ENCODE results near the gene EDIL3. TPM values are rescaled to one million over a fixed set of nuclear protein-coding genes. Genes with fewer than 3 reads are reported as not detected.

Gene EDIL3
- total RNA-seq, 4 donors from 2014 or later: 12.2 to 26.9 (median 16.1) TPM

DNA sequence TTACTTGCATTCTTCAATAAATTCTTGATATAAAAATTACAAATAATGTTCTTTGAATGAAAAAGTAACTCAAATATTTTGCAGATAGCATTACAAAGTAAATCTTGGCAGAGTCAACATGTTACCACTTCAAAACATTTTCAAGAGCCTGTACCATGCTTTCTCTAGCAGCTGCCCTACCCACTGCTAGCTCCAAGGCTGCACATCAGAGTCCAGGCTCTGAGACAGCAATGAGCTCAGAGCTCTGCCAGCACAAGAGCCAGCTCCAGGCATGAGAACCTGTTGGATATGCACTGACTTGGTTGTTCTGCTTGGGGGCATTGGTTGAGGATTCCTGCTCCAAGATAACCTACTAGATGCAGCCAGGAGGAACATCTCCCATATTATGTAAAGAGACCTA, 452.7 kb downstream of the EDIL3 start:
- Histone ChIP-seq H3K36me3 (no peaks in the 10 kb centered on the region), H3K27ac (no peak overlapping the region), H3K27me3 (no peaks in the 10 kb centered on the region), H3K9me3 (no peaks in the 10 kb centered on the region), H3K4me1 (no peaks in the 10 kb centered on the region), H3K4me3 (no peak overlapping the region)
- no peak for ATAC-seq
- TF ChIP-seq, protein P1, sequence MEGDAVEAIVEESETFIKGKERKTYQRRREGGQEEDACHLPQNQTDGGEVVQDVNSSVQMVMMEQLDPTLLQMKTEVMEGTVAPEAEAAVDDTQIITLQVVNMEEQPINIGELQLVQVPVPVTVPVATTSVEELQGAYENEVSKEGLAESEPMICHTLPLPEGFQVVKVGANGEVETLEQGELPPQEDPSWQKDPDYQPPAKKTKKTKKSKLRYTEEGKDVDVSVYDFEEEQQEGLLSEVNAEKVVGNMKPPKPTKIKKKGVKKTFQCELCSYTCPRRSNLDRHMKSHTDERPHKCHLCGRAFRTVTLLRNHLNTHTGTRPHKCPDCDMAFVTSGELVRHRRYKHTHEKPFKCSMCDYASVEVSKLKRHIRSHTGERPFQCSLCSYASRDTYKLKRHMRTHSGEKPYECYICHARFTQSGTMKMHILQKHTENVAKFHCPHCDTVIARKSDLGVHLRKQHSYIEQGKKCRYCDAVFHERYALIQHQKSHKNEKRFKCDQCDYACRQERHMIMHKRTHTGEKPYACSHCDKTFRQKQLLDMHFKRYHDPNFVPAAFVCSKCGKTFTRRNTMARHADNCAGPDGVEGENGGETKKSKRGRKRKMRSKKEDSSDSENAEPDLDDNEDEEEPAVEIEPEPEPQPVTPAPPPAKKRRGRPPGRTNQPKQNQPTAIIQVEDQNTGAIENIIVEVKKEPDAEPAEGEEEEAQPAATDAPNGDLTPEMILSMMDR (IDR thresholded peaks at IDR 0.05): no peak
- TF ChIP-seq POLR2AphosphoS5 (IDR thresholded peaks at IDR 0.05): no peak

DNA sequence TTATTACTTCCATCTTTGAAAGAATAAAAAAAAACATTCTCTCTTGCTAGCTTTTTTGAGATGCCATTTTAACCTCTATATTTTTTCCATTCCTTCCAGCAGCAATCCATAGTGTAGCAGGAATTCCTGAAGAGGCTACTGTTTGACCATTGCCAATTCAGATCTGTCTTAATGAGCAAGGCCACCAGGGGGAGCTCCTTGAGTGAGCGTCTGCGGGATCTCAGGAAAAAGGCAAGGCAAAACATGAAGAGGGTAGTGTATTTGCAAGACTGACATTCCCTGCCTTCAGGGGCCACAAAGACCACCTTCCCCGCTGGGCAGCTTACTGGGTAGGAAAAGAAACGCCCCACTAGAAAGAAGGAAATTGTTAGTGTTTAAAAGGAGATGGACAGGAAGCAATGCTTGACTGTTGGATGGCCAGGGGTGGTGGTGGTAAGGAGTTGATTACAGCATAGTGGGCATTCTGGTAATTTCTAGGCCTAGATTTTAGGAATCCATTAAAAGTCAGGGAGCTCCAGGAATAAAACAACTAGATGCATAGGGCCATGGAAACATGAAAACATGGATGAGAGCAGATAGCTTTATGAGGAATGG, 457.4 kb downstream of the EDIL3 start:
- no peaks in the 10 kb centered on the region for H3K4me1 ChIP-seq
- no peak overlapping the region for H3K27ac ChIP-seq
- no peaks in the 10 kb centered on the region for H3K36me3 ChIP-seq
- no peaks in the 10 kb centered on the region for H3K27me3 ChIP-seq
- TF ChIP-seq POLR2A (IDR thresholded peaks at IDR 0.05): no peak
- TF ChIP-seq, protein P1 (IDR thresholded peaks at IDR 0.05): peak; percentile 43 to 66 (median 54)
- no peak overlapping the region for H3K4me3 ChIP-seq
- peaks cover 0 to 10% (median 0%) of the 10 kb centered on the region in 3 donors for H3K9me3 ChIP-seq
- ATAC-seq: no peak
- 17 to 54% methylated on average over 2 to 4 of the region's 4 CpGs for WGBS, 2 donors (ENCODE audit: low coverage in 1 of 2)

DNA sequence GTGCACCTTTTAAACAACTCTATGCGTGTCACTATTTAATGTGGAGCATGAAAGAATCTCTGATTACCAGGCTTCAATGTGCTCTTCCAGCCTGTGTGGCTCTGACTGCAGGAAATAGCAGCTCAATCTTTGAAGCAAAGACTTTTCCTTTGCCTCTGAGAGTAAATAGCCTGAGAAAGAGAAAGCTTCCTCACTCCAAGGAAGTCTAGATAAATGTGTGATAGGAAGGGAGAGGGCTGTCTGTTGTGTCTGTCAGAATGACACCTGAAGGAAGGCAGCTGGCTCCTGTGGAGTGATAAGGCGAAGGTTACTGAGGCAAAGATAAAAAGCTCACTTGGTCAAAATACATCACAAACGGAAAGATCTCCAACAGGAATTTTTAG, 458.7 kb downstream of the EDIL3 start:
- no peak for ATAC-seq
- no peaks in the 10 kb centered on the region for H3K4me1 ChIP-seq
- WGBS, 2 donors (ENCODE audit: low coverage in 1 of 2): 52 to 69% methylated on average over 3 of the region's 3 CpGs
- no peak overlapping the region for H3K27ac ChIP-seq
- no peak overlapping the region for H3K4me3 ChIP-seq
- TF ChIP-seq, protein P1 (IDR thresholded peaks at IDR 0.05): no peak
- TF ChIP-seq POLR2AphosphoS5 (IDR thresholded peaks at IDR 0.05): no peak
- TF ChIP-seq POLR2A (IDR thresholded peaks at IDR 0.05): no peak
- no peak for TF ChIP-seq EP300 (IDR thresholded peaks at IDR 0.05)
- H3K9me3 ChIP-seq: peaks cover 0 to 10% (median 0%) of the 10 kb centered on the region in 3 donors
- H3K27me3 ChIP-seq: no peaks in the 10 kb centered on the region
- no peaks in the 10 kb centered on the region for H3K36me3 ChIP-seq

DNA sequence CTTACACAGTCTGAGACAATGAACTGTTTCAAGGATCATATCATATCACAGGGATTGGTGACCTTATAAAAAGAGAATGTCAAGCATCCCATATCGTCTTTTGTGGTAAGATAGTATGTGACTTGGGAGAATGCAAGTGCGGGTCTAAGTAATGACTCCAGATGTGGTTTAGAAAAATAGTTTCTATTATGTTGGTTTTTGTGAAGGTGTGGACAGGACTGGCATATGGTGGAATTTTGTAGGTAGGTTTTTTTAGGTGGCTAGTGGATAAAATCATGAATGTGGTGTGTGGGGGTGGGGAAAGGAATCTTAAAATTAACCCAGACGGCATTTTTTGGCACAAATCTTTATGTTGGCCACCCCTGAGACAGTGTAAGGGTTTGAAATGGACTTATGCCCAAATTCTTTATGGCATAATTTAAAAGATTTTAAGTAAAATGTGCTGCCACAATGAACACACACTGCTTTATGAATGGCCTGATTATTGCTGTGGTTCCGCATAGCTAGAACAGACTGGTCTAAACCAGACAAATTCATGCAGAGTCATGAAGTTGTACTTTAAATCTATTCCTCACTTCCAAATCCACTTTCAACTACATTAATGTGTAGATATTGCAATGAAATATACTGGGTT, 459.2 kb downstream of the EDIL3 start:
- TF ChIP-seq, protein P1 (IDR thresholded peaks at IDR 0.05): no peak
- no peak for TF ChIP-seq POLR2AphosphoS5 (IDR thresholded peaks at IDR 0.05)
- no peak for TF ChIP-seq EP300 (IDR thresholded peaks at IDR 0.05)
- TF ChIP-seq POLR2A (IDR thresholded peaks at IDR 0.05): no peak
- H3K9me3 ChIP-seq: peaks cover 0 to 10% (median 0%) of the 10 kb centered on the region in 3 donors
- no peaks in the 10 kb centered on the region for H3K36me3 ChIP-seq
- no peak overlapping the region for H3K4me3 ChIP-seq
- no peak for ATAC-seq
- no peak overlapping the region for H3K27ac ChIP-seq
- 69 to 80% methylated on average over 4 of the region's 4 CpGs for WGBS, 2 donors (ENCODE audit: low coverage in 1 of 2)
- no peaks in the 10 kb centered on the region for H3K4me1 ChIP-seq
- H3K27me3 ChIP-seq: no peaks in the 10 kb centered on the region

DNA sequence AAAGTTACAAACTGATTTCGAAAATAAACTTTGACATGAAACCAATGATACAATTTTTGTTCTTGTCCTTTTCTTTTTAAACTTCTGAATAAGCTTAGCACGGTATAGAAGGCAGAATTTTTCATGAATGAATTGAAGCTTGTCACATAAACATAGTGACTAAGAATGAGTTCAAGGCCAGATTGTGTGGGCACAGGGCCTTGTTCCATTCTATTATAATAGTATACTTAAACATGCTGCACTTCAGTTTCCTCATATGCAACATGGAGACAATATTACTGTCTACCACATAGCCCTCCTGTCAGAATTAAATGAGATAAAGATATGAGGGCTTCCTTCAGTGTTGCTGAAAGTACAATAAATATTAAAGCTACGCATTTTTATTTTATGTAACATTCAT, 459.8 kb downstream of the EDIL3 start:
- Histone ChIP-seq H3K27me3 (no peaks in the 10 kb centered on the region), H3K4me3 (no peak overlapping the region), H3K36me3 (no peaks in the 10 kb centered on the region), H3K4me1 (no peaks in the 10 kb centered on the region), H3K27ac (no peak overlapping the region), H3K9me3 (peaks cover 0 to 10% (median 0%) of the 10 kb centered on the region in 3 donors)
- no peak for ATAC-seq
- no peak for TF ChIP-seq EP300 (IDR thresholded peaks at IDR 0.05)
- TF ChIP-seq POLR2AphosphoS5 (IDR thresholded peaks at IDR 0.05): no peak
- TF ChIP-seq, protein P1 (IDR thresholded peaks at IDR 0.05): no peak
- no peak for TF ChIP-seq POLR2A (IDR thresholded peaks at IDR 0.05)
- 76 to 81% methylated on average over 3 of the region's 3 CpGs for WGBS, 2 donors (ENCODE audit: low coverage in 1 of 2)

Measured in gastroesophageal sphincter (tissue), 4 donors.